ENCODE measurements around the gene IGF2BP2. TPM values are rescaled to one million over a fixed set of nuclear protein-coding genes. Genes with fewer than 3 reads are reported as not detected.

Gene IGF2BP2
- total RNA-seq, 1 donor from 2014 or later = 201 TPM

DNA sequence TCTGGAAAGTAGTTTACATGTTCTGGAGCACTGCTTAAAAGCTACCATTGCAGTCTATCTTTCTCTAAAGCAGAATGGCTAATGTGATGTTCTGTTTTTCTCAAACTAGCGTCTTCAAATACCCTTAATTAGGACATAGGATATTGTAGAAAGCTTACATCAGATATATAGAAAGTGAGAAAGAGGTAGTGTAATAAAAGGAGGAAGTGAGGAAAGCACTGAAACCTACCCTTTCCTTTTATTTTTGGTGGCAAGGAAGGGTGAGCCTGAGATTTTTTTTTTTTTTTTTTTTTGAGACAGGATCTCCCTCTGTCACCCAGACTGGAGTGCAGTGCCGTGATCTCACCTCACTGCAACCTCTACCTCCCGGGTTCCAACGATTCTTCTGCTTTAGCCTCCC lies 229.3 kb downstream of the IGF2BP2 start:
- Mint-ChIP-seq H3K36me3 (peaks cover 11% of the 10 kb centered on the region), H3K9me3 (no peaks in the 10 kb centered on the region), H3K27me3 (ENCODE audit: low read depth) (no peaks in the 10 kb centered on the region), H3K4me1 (no peaks in the 10 kb centered on the region), H3K27ac (no peak overlapping the region), H3K4me3 (no peak overlapping the region)
- no peak for DNase-seq (ENCODE audit: low spot score in 2 of 2, unreplicated experiment in 2 of 2)
- TF ChIP-seq, protein P1, sequence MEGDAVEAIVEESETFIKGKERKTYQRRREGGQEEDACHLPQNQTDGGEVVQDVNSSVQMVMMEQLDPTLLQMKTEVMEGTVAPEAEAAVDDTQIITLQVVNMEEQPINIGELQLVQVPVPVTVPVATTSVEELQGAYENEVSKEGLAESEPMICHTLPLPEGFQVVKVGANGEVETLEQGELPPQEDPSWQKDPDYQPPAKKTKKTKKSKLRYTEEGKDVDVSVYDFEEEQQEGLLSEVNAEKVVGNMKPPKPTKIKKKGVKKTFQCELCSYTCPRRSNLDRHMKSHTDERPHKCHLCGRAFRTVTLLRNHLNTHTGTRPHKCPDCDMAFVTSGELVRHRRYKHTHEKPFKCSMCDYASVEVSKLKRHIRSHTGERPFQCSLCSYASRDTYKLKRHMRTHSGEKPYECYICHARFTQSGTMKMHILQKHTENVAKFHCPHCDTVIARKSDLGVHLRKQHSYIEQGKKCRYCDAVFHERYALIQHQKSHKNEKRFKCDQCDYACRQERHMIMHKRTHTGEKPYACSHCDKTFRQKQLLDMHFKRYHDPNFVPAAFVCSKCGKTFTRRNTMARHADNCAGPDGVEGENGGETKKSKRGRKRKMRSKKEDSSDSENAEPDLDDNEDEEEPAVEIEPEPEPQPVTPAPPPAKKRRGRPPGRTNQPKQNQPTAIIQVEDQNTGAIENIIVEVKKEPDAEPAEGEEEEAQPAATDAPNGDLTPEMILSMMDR (IDR thresholded peaks at IDR 0.05; ENCODE audit: unreplicated experiment) = no peak

GRCh38 chr3:185594073-185594472 lies 230.8 kb downstream of the IGF2BP2 start:
- Mint-ChIP-seq H3K36me3 (peaks cover 7% of the 10 kb centered on the region), H3K27me3 (ENCODE audit: low read depth) (no peaks in the 10 kb centered on the region), H3K4me1 (no peaks in the 10 kb centered on the region)

More at GRCh38 chr3:185594073-185594472, 230.8 kb downstream of the IGF2BP2 start:
- Mint-ChIP-seq H3K4me3 (no peak overlapping the region), H3K9me3 (no peaks in the 10 kb centered on the region), H3K27ac (no peak overlapping the region)
- TF ChIP-seq, protein P1 (IDR thresholded peaks at IDR 0.05; ENCODE audit: unreplicated experiment) = no peak
- DNase-seq (ENCODE audit: low spot score in 2 of 2, unreplicated experiment in 2 of 2) = no peak

Small RNA genes within 50 kb of the gene (microRNA-seq; reads per million reads assigned to microRNA genes)
- not detected for gene MIR548AQ

Other genes with a start within 250 kb of the IGF2BP2 start
- 39.3 to 40.7 TPM (median 40.2 TPM) in 3 replicates for gene SENP2, start 238.7 kb downstream of the IGF2BP2 start, total RNA-seq
- gene TRA2B, start 113.0 kb upstream of the IGF2BP2 start, total RNA-seq = 217 to 228 TPM (median 222 TPM) in 3 replicates

All from mesothelial cell of epicardium (in vitro differentiated cells).